Brain microvascular endothelial cell (primary cell): ENCODE data around the gene OPTC.
A peak's percentile ranks its signal among the peaks of the same experiment; 100 is the strongest.

Experiments
- DNase-seq: peaks from one replicate; pipeline ENCODE4 v3.0.0-alpha.2; 2020
- H3K27ac ChIP-seq: fragments of 250-450 bp; sonication (Bioruptor Pico); 2 replicates; pipeline ENCODE4 v1.5.1; 2020; ENCODE audit warnings: mild to moderate bottlenecking, moderate library complexity
- H3K27me3 ChIP-seq: fragments of 250-450 bp; sonication (Bioruptor Pico); replicated peaks from 2 replicates; pipeline ENCODE4 v1.5.1; 2020; ENCODE audit warnings: mild to moderate bottlenecking
- H3K36me3 ChIP-seq: fragments of 250-450 bp; sonication (Bioruptor Pico); replicated peaks from 2 replicates; pipeline ENCODE4 v1.5.1; 2020; ENCODE audit warnings: mild to moderate bottlenecking
- H3K4me3 ChIP-seq: 2 replicates; pipeline ENCODE4 v1.5.1; 2011; ENCODE audit warnings: low read depth, mild to moderate bottlenecking, control low read depth, low read length, moderate library complexity
- in situ Hi-C: cut with HindIII; loops from 2 replicates; pipeline ENCODE4 v1.10.0; 2017; ENCODE audit warnings: low sequenced_read_pairs, low pct_ligation_motif_present
- TF ChIP-seq, protein P1 (sequence below): IDR thresholded peaks from 2 replicates; pipeline ENCODE4 v1.5.1; 2011; ENCODE audit warnings: low read depth, mild to moderate bottlenecking, moderate library complexity, low read length, control low read depth, inconsistent platforms; ENCODE audit errors: missing control alignments

The OPTC gene

DNA sequence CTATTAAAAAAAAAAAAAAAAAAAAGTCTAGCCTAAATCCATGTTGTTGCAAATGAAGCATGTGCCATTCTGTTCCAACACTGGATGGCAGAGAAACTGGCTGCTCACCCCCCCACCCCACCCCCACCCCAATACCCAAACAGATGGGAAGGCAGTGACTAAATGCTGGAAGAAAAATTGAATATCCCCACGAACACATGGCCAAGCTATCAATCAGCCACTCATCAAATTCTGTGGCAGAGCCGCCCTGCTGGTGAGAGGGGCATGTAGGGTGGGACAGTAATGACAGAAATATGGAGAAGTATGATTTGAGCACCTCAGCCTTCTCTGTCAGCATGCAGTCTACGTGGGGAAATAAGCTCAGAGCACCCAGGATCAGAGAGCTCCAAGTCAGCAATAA is 34.1 kb downstream of the OPTC start:
- TF ChIP-seq, protein P1, sequence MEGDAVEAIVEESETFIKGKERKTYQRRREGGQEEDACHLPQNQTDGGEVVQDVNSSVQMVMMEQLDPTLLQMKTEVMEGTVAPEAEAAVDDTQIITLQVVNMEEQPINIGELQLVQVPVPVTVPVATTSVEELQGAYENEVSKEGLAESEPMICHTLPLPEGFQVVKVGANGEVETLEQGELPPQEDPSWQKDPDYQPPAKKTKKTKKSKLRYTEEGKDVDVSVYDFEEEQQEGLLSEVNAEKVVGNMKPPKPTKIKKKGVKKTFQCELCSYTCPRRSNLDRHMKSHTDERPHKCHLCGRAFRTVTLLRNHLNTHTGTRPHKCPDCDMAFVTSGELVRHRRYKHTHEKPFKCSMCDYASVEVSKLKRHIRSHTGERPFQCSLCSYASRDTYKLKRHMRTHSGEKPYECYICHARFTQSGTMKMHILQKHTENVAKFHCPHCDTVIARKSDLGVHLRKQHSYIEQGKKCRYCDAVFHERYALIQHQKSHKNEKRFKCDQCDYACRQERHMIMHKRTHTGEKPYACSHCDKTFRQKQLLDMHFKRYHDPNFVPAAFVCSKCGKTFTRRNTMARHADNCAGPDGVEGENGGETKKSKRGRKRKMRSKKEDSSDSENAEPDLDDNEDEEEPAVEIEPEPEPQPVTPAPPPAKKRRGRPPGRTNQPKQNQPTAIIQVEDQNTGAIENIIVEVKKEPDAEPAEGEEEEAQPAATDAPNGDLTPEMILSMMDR = no peak
- in situ Hi-C loops = no loop called here
- H3K27me3 ChIP-seq = no peaks in the 10 kb centered on the region
- DNase-seq = no peak
- no peaks in the 10 kb centered on the region for H3K36me3 ChIP-seq
- H3K4me3 ChIP-seq = no peak overlapping the region
- H3K27ac ChIP-seq = no peak overlapping the region

DNA sequence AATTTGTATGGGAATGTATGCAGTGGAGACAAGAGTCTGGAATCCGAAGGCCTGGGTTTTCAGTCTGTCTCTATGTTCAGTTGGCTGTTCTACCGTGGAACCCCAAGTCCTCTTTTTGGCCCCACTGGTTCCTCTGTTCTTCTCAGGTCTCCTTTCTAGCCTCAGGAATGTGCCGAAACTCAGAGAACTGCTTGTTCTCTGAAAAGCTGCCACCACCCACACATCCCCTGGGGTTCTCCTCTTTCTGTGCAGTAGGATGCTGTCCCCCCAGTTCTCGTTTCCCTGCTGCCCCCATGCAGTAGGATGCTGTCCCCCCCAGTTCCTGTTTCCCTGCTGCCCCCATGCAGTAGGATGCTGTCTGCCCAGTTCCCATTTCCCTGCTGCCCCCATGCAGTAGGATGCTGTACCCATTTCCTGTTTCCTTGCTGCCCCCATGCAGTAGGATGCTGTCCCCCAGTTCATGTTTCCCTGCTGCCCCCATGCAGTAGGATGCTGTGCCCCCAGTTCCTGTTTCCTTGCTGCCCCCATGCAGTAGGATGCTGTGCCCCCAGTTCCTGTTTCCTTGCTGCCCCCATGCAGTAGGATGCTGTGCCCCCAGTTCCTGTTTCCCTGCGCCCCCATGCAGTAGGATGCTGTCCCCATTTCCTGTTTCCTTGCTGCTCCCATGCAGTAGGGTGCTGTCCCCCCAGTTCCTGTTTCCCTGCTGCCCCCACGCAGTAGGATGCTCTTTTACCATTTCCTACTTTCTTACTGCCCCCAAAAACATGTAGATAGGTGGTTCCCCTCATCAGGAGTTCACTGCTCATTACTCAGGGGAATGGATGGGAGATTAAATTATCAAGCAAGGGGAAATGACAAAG is 35.3 kb downstream of the OPTC start:
- TF ChIP-seq, protein P1 = no peak
- H3K27me3 ChIP-seq = no peaks in the 10 kb centered on the region
- no peak for DNase-seq
- H3K4me3 ChIP-seq = no peak overlapping the region
- in situ Hi-C loops = no loop called here
- no peaks in the 10 kb centered on the region for H3K36me3 ChIP-seq
- H3K27ac ChIP-seq = no peak overlapping the region

DNA sequence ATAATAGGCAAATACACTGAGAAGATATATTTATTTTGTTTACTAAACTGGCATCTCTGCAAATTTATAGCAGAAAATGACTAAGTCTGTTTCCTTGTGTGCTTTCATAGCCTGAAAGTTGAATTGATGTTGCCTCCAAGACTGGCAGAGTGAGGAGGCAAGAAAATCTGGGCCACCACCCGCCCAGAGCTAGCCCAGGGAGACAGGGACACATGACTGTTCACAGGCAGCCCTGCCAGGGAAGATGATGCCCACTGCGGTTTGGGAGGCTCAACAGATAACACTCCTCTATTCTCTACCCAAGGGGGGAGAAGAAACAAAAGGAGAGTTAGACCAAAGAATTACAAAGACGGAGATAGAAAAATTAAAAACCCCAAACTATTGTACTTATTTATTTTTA is 37.1 kb downstream of the OPTC start:
- Histone ChIP-seq H3K4me3 (no peak overlapping the region), H3K27me3 (no peaks in the 10 kb centered on the region), H3K27ac (no peak overlapping the region), H3K36me3 (no peaks in the 10 kb centered on the region)
- TF ChIP-seq, protein P1 = no peak
- DNase-seq = no peak
- in situ Hi-C loops = no loop called here

DNA sequence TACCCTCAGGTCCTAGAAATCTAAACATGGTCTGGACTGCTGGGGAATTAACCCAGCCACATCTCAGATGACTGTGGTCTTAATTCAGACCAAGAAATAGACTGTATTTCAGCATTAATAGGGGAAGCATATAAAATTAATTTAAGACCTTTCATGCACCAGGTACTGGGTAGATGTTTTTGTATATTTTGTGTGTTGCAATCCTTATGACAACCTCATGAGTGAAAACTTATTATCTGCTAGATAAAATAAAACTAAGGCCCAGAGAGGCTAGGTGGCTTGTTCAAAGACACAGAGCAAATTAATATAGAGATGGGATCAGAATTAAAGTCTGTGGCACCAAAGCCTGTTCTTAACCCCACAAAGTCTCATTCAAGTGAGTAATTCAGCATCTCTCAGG is 40.1 kb downstream of the OPTC start:
- in situ Hi-C loops = no loop called here
- TF ChIP-seq, protein P1 = no peak
- peak overlapping the region; percentile 50 for H3K27ac ChIP-seq

DNA sequence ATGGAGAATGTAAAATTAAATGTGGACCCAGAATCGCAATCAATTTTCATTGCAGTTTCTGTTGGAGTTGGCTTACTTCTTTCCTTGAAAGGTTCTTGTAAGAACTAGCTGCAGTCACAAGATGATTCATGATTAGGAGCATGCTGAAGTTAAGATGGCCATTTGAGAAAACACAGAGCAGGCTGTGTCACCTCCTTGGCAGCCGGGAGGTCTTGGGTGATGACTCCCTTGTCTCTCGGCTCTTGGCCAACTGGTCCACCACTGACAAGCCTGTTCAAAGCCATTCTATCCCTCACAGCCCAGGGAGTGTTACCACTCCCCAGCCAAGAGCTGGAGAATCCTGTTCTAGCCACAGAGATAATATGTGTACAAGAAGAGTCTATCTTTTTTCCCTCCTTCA is 40.6 kb downstream of the OPTC start:
- in situ Hi-C loops = no loop called here
- H3K27me3 ChIP-seq = no peaks in the 10 kb centered on the region
- H3K36me3 ChIP-seq = no peaks in the 10 kb centered on the region
- TF ChIP-seq, protein P1 = no peak
- peak; percentile 96 for DNase-seq
- H3K4me3 ChIP-seq = no peak overlapping the region
- peak overlapping the region; percentile 54 for H3K27ac ChIP-seq

More for the DNA sequence above, 40.1 kb downstream of the OPTC start:
- Histone ChIP-seq H3K4me3 (no peak overlapping the region), H3K36me3 (no peaks in the 10 kb centered on the region), H3K27me3 (no peaks in the 10 kb centered on the region)
- no peak for DNase-seq
